Measurements from ENCODE around the gene FGF11.
A peak's percentile ranks its signal among the peaks of the same experiment; 100 is the strongest.

The FGF11 gene

GRCh38 chr17:7431231-7431630 lies 8.1 kb upstream of the FGF11 start:
- DNase-seq (ENCODE audit: low read depth in 2 of 2): no peak

GRCh38 chr17:7432296-7432695 lies 7.0 kb upstream of the FGF11 start:
- DNase-seq (ENCODE audit: low read depth in 2 of 2): no peak

GRCh38 chr17:7435676-7436555 lies 3.4 kb upstream of the FGF11 start:
- peak; percentile 44 to 51 for DNase-seq (ENCODE audit: low read depth in 2 of 2)

- DNase-seq (ENCODE audit: low read depth in 2 of 2): peak; percentile 69 to 76
Measured at GRCh38 chr17:7436556-7437368, 2.5 kb upstream of the FGF11 start.

- no peak for DNase-seq (ENCODE audit: low read depth in 2 of 2)
Measured at GRCh38 chr17:7437369-7437863, 1.9 kb upstream of the FGF11 start.

- DNase-seq (ENCODE audit: low read depth in 2 of 2): peak; percentile 55 to 57
Measured at GRCh38 chr17:7437950-7438614, 1.2 kb upstream of the FGF11 start.

- no peak for DNase-seq (ENCODE audit: low read depth in 2 of 2)
Measured at GRCh38 chr17:7438656-7439460, 454 bp upstream of the FGF11 start.

GRCh38 chr17:7440113-7440833 lies 961 bp downstream of the FGF11 start:
- DNase-seq (ENCODE audit: low read depth in 2 of 2): no peak

GRCh38 chr17:7440834-7441195 lies 1.5 kb downstream of the FGF11 start:
- DNase-seq (ENCODE audit: low read depth in 2 of 2): no peak

GRCh38 chr17:7441266-7441665 lies 2.0 kb downstream of the FGF11 start:
- no peak for DNase-seq (ENCODE audit: low read depth in 2 of 2)

GRCh38 chr17:7442142-7442541 lies 2.8 kb downstream of the FGF11 start:
- no peak for DNase-seq (ENCODE audit: low read depth in 2 of 2)

GRCh38 chr17:7443499-7444485 lies 4.5 kb downstream of the FGF11 start:
- DNase-seq (ENCODE audit: low read depth in 2 of 2): no peak

- no peak for DNase-seq (ENCODE audit: low read depth in 2 of 2)
Measured at GRCh38 chr17:7444682-7445618, 5.6 kb downstream of the FGF11 start, which contains the start of gene CHRNB1. TSS of gene CHRNB1 (plus strand) at chr17:7445061. CDS start at chr17:7445128, 67 bp downstream.

GRCh38 chr17:7445619-7445968 lies 6.3 kb downstream of the FGF11 start:
- no peak for DNase-seq (ENCODE audit: low read depth in 2 of 2)

GRCh38 chr17:7448461-7448860 lies 9.1 kb downstream of the FGF11 start:
- DNase-seq (ENCODE audit: low read depth in 2 of 2): no peak

- DNase-seq (ENCODE audit: low read depth in 2 of 2): no peak
Measured at GRCh38 chr17:7459961-7460545, 20.7 kb downstream of the FGF11 start.

GRCh38 chr17:7460850-7461660 lies 21.7 kb downstream of the FGF11 start:
- no peak for DNase-seq (ENCODE audit: low read depth in 2 of 2)
